Right lobe of liver (tissue), 4 donors: Measurements from ENCODE around the gene SPIRE2.

Experiments used
- POLR2A ChIP-seq: fragments of 450-650 bp; IDR thresholded peaks from one replicate; pipeline ENCODE4 v1.6.1; 2017; ENCODE audit warnings: antibody characterized with exemption, mild to moderate bottlenecking
- TF ChIP-seq, protein P1 (sequence below), 4 donors: fragments of 200-600 bp in 3 of 4; fragments of 450-650 bp in 1 of 4; IDR thresholded peaks; one replicate each; pipeline versions ENCODE4 v1.5.1 to v1.8.0; 2016 to 2022; ENCODE audit warnings: antibody characterized with exemption in 4 of 4, mild to moderate bottlenecking in 2 of 4
- donor health status: DM: no; HTN: no; CAD: no.
- donor health status: DM: no; HTN: no; CAD: no.
- donor health status: DM: no; HTN: yes; CAD: no.

DNA sequence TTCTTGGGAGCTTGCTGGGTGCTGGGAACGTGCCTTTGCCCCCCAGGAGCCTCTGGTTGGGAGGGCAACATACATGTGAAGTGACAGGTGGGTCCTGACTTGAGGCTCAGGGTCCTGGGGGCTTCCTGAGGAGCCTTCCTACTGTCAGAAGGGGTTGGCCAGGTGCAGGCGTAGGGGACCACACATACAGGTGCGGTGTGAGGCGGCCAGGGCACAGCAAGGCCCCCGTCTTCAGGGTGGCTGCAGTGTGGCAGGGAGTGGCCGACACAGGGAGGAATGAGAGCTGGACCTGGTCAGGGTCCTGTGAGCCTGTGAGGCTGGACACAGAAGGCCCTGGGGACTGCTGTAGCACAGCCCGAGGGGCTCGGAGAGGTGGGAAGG lies 55.8 kb downstream of the SPIRE2 start:
- TF ChIP-seq, protein P1, sequence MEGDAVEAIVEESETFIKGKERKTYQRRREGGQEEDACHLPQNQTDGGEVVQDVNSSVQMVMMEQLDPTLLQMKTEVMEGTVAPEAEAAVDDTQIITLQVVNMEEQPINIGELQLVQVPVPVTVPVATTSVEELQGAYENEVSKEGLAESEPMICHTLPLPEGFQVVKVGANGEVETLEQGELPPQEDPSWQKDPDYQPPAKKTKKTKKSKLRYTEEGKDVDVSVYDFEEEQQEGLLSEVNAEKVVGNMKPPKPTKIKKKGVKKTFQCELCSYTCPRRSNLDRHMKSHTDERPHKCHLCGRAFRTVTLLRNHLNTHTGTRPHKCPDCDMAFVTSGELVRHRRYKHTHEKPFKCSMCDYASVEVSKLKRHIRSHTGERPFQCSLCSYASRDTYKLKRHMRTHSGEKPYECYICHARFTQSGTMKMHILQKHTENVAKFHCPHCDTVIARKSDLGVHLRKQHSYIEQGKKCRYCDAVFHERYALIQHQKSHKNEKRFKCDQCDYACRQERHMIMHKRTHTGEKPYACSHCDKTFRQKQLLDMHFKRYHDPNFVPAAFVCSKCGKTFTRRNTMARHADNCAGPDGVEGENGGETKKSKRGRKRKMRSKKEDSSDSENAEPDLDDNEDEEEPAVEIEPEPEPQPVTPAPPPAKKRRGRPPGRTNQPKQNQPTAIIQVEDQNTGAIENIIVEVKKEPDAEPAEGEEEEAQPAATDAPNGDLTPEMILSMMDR (IDR thresholded peaks at IDR 0.05) = no peak
- TF ChIP-seq POLR2A = no peak
